Ovary (tissue), 9 donors: Measurements from ENCODE around the gene TOX3. TPM values are rescaled to one million over a fixed set of nuclear protein-coding genes. Genes with fewer than 3 reads are reported as not detected.

Experiments used
- DNase-seq, 5 donors: peaks; one replicate each; pipeline ENCODE4 v3.0.0-alpha.2; 2019 to 2020
- H3K27ac ChIP-seq, 2 donors: fragments of 200-600 bp; one replicate each; pipeline versions ENCODE4 v1.5.1 to v1.8.0; 2019 to 2022
- H3K27me3 ChIP-seq: fragments of 200-600 bp; one replicate; pipeline ENCODE4 v1.8.0; 2022
- H3K36me3 ChIP-seq: fragments of 200-600 bp; sonication (generic); one replicate; pipeline ENCODE4 v1.5.1; 2019
- H3K4me1 ChIP-seq: one replicate; pipeline ENCODE4 v1.8.1; 2013; ENCODE audit warnings: mild to moderate bottlenecking, moderate library complexity; ENCODE audit not compliant: insufficient read depth
- H3K4me3 ChIP-seq: fragments of 200-600 bp; sonication (generic); one replicate; pipeline ENCODE4 v1.5.1; 2017
- H3K9me3 ChIP-seq, 2 donors: fragments of 200-600 bp in 1 of 2; sonication (generic) in 1 of 2; one replicate each; pipeline versions ENCODE4 v1.5.1 to v1.8.1; 2013 to 2019; ENCODE audit warnings: mild to moderate bottlenecking in 1 of 2, moderate library complexity in 1 of 2
- EP300 ChIP-seq: sonication (generic); formaldehyde crosslinking; IDR thresholded peaks from one replicate; pipeline ENCODE4 v1.6.1; 2017; ENCODE audit warnings: antibody characterized with exemption
- POLR2A ChIP-seq: fragments of 450-650 bp; IDR thresholded peaks from one replicate; pipeline ENCODE4 v1.6.1; 2017; ENCODE audit warnings: antibody characterized with exemption, mild to moderate bottlenecking, moderate library complexity
- whole genome bisulfite sequencing, 3 donors: extraction: QIAGEN DNeasy Blood & Tissue Kit in 1 of 3; methylation state at CpG; one replicate each; pipeline versions ENCODE4 v1.1.5 to v1.1.7; 2013 to 2017; 5-methylcytosine and 5-hydroxymethylcytosine counted together
- intact Hi-C, 4 donors: fragments of 100-400 bp; cut with DNase I; formaldehyde crosslinking; loops; one replicate each; pipeline versions ENCODE4 v1.11.0 to v1.15.1; 2022 to 2023
- polyA plus RNA-seq, 2 donors: library from polyadenylated mRNA; stranded (reverse); fragments of 200-250 nt in 1 of 2; fragments of 350-450 nt in 1 of 2; fragmentation: Illumina TruSeq in 1 of 2; extraction: RNeasy Lipid Tissue Mini Kit (QIAGEN cat#74804) in 1 of 2; gene quantifications; one replicate each; pipeline ENCODE4 v1.2.3, GENCODE V29; 2013 to 2014
- total RNA-seq, 7 donors: library from RNA; depleted of rRNA in 2 of 7; stranded (reverse); fragments of >200 nt in 2 of 7; fragmentation: NEBNext Ultra II Directional in 3 of 7; extraction: Animal tissue kit (Norgen Biotek cat#: 25700) in 3 of 7; gene quantifications; one replicate each; pipeline versions ENCODE4 v1.1.0 to v1.2.4, GENCODE V29; 2016 to 2023
- TF ChIP-seq, protein P1 (sequence below), 3 donors: fragments of 450-650 bp in 2 of 3; fragments of 200-600 bp in 1 of 3; IDR thresholded peaks; one replicate each; pipeline versions ENCODE4 v1.5.1 to v1.8.0; 2016 to 2022; ENCODE audit warnings: antibody characterized with exemption in 3 of 3, mild to moderate bottlenecking in 1 of 3
- donor health status: DM: no; HTN: no; CAD: no; lungs with moderate emphysema.
- donor health status: DM: no; HTN: no; CAD: no.
- donor health status: Bipolar disorder and iron deficiency.
- donor health status: DM: yes; HTN: yes; CAD: no.
- donor health status: DM: no; HTN: no; CAD: no.
- donor health status: DM: yes; HTN: yes; CAD: no.

Gene TOX3
- total and polyA plus RNA-seq, 9 donors: 0.36 to 2.4 (median 1.2) TPM; not detected in 1

- Histone ChIP-seq H3K27ac (no peak overlapping the region), H3K4me3 (peak overlapping the region; percentile 29), H3K36me3 (no peaks in the 10 kb centered on the region), H3K9me3 (no peaks in the 10 kb centered on the region), H3K4me1 (peaks cover 2% of the 10 kb centered on the region), H3K27me3 (no peaks in the 10 kb centered on the region)
- no peak for TF ChIP-seq POLR2A
- TF ChIP-seq, protein P1, sequence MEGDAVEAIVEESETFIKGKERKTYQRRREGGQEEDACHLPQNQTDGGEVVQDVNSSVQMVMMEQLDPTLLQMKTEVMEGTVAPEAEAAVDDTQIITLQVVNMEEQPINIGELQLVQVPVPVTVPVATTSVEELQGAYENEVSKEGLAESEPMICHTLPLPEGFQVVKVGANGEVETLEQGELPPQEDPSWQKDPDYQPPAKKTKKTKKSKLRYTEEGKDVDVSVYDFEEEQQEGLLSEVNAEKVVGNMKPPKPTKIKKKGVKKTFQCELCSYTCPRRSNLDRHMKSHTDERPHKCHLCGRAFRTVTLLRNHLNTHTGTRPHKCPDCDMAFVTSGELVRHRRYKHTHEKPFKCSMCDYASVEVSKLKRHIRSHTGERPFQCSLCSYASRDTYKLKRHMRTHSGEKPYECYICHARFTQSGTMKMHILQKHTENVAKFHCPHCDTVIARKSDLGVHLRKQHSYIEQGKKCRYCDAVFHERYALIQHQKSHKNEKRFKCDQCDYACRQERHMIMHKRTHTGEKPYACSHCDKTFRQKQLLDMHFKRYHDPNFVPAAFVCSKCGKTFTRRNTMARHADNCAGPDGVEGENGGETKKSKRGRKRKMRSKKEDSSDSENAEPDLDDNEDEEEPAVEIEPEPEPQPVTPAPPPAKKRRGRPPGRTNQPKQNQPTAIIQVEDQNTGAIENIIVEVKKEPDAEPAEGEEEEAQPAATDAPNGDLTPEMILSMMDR (IDR thresholded peaks at IDR 0.05): no peak
- TF ChIP-seq EP300: no peak
- WGBS, 3 donors: 1 to 2% (median 1%) methylated on average over 33 to 79 of the region's 79 CpGs
- intact Hi-C loops: no loop called here
- no peak for DNase-seq
Measured at GRCh38 chr16:52546291-52547003, 496 bp downstream of the TOX3 start.

- Histone ChIP-seq H3K27me3 (no peaks in the 10 kb centered on the region), H3K27ac (no peak overlapping the region), H3K4me1 (peaks cover 2% of the 10 kb centered on the region), H3K36me3 (no peaks in the 10 kb centered on the region), H3K9me3 (no peaks in the 10 kb centered on the region), H3K4me3 (peak overlapping the region; percentile 29)
- WGBS, 3 donors: 0 to 3% (median 2%) methylated on average over 15 of the region's 15 CpGs
- DNase-seq: no peak
- TF ChIP-seq POLR2A (no peak), EP300 (no peak)
- TF ChIP-seq, protein P1 (IDR thresholded peaks at IDR 0.05): no peak
- intact Hi-C loops: no loop called here
Measured at GRCh38 chr16:52545898-52546266, 1.1 kb downstream of the TOX3 start.

DNA sequence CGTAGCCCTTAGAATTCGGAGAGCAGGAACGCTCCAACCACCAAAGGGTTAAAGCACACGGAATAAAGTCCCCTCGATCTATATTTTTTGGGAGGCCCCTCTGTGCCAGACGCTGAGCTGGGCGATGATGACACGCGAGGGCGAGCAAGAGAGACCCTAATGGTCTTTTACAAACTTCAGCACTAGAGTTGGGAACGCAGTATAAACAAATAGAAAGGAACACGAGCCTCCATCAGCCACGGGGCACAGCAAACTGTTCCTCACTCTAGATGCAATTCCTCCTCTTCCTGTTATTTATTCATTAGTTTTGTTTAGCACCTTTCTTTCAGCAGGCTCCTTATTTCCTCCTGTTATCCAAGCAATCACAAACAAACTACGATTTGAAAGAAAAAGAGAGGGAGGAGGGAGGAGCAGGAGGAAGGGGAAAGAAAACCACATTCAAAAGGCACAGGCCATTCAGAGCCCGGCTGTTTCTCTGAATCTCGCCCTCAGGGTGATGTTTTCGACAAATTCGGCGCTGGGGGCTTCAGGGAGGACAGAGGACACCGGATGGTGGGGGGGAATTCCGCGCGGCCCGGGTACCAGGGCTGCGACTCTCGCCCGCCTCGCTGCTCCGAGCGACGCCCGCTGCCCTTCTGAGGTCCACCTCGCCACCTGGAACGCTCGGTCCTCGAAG is 1.6 kb downstream of the TOX3 start:
- H3K27me3 ChIP-seq: no peaks in the 10 kb centered on the region
- DNase-seq: no peak
- H3K4me1 ChIP-seq: peaks cover 2% of the 10 kb centered on the region
- intact Hi-C loops: no loop called here
- H3K36me3 ChIP-seq: no peaks in the 10 kb centered on the region
- no peak overlapping the region for H3K27ac ChIP-seq
- 5 to 7% (median 6%) methylated on average over 36 of the region's 36 CpGs for WGBS, 3 donors
- no peaks in the 10 kb centered on the region for H3K9me3 ChIP-seq
- TF ChIP-seq, protein P1 (IDR thresholded peaks at IDR 0.05): no peak
- TF ChIP-seq EP300: no peak
- TF ChIP-seq POLR2A: no peak
- H3K4me3 ChIP-seq: peak overlapping the region; percentile 29

DNA sequence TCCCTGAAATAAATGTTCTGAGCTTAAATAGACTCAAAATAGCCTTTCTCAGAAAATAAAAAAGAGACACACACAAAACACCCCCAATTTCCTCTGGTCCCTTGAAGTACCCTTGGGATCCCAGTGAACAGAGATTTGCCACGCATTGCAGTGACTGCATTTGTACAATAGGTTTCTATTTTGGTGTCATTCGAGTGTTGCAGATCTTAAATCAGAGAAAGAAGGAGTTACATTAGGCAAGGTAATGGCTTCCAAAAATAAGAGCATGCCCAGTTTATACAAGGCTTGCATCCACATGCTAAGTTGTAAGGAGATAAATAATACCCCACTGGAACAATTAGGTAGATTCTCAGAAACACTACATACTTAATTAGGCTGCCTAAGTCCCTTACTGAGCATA is 2.2 kb downstream of the TOX3 start:
- H3K9me3 ChIP-seq: no peaks in the 10 kb centered on the region
- no peaks in the 10 kb centered on the region for H3K36me3 ChIP-seq
- H3K27ac ChIP-seq: no peak overlapping the region
- WGBS, 3 donors: 70 to 82% (median 77%) methylated on average over 2 of the region's 2 CpGs
- DNase-seq: no peak
- H3K4me1 ChIP-seq: peaks cover 2% of the 10 kb centered on the region
- no peak for TF ChIP-seq POLR2A
- TF ChIP-seq, protein P1 (IDR thresholded peaks at IDR 0.05): no peak
- no peak for TF ChIP-seq EP300
- intact Hi-C loops: no loop called here
- H3K27me3 ChIP-seq: no peaks in the 10 kb centered on the region
- peak overlapping the region; percentile 29 for H3K4me3 ChIP-seq
